Panc1 (cell line): ENCODE results near the gene RNF213. TPM values are rescaled to one million over a fixed set of nuclear protein-coding genes. Genes with fewer than 3 reads are reported as not detected.

Experiments used
- ATAC-seq: fragments of 200-7000 bp; cut with Tn5 transposase; 2 replicates; pipeline ENCODE4 v1.9.1; 2020; ENCODE audit warnings: mild to moderate bottlenecking, moderate library complexity
- BruUV-seq: library from RNA; stranded (reverse); fragments of 400-500 nt; replicated peaks from 2 replicates; lab custom pipeline; 2021; lab: Mats Ljungman, UMichigan
- CTCF ChIA-PET: fragments of 300-600 bp; sonication (Branson Sonifier 250); formaldehyde crosslinking; loops from one replicate; lab custom pipeline; 2022; ENCODE audit warnings: antibody characterized with exemption; lab: Charles Lee
- POLR2A ChIA-PET: fragments of 300-600 bp; sonication (Branson Sonifier 250); formaldehyde crosslinking; loops from one replicate; lab custom pipeline; 2022; ENCODE audit warnings: antibody characterized with exemption; lab: Charles Lee
- DNase-seq: peaks from one replicate; pipeline ENCODE4 v3.0.0-alpha.2; 2010; ENCODE audit warnings: low read depth, low spot score
- H3K27ac ChIP-seq: 2 replicates; pipeline ENCODE4 v1.5.1; 2011; ENCODE audit warnings: mild to moderate bottlenecking, low read length, inconsistent platforms
- H3K27me3 ChIP-seq: fragments of 200-500 bp; sonication (Bioruptor generic); 2 replicates; pipeline ENCODE4 v1.6.0; 2014; ENCODE audit warnings: low read length, inconsistent platforms; ENCODE audit not compliant: control insufficient read depth, insufficient read depth
- H3K36me3 ChIP-seq: fragments of 200-500 bp; sonication (Bioruptor generic); 2 replicates; pipeline ENCODE4 v1.5.1; 2014; ENCODE audit warnings: inconsistent platforms, mild to moderate bottlenecking, low read length, moderate library complexity; ENCODE audit not compliant: control insufficient read depth, insufficient read depth
- H3K4me1 ChIP-seq: 2 replicates; pipeline ENCODE4 v1.5.1; 2011; ENCODE audit warnings: inconsistent platforms, mild to moderate bottlenecking, low read length, moderate library complexity; ENCODE audit not compliant: control insufficient read depth, insufficient read depth
- H3K4me3 ChIP-seq, 2 experiments: 2 replicates each; pipeline ENCODE4 v1.5.1; 2011 to 2012; ENCODE audit warnings: low read depth in 2 of 2, low read length in 2 of 2, mild to moderate bottlenecking in 2 of 2, inconsistent platforms in 1 of 2, moderate library complexity in 1 of 2
- H3K9me3 ChIP-seq: fragments of 200-500 bp; sonication (Bioruptor generic); 2 replicates; pipeline ENCODE4 v1.5.1; 2014; ENCODE audit warnings: low read depth, mild to moderate bottlenecking, inconsistent platforms, low read length, moderate library complexity; ENCODE audit not compliant: control insufficient read depth, insufficient read depth
- CTCF ChIP-seq: fragments of 450-650 bp; IDR thresholded peaks from 2 replicates; pipeline ENCODE4 v1.5.1; 2017; ENCODE audit warnings: mild to moderate bottlenecking
- POLR2AphosphoS5 ChIP-seq: IDR thresholded peaks from 2 replicates; pipeline ENCODE4 v1.6.1; 2012; ENCODE audit warnings: mild to moderate bottlenecking, low read depth, low read length, moderate library complexity
- REST ChIP-seq, 2 experiments: IDR thresholded peaks; 2 replicates each; pipeline ENCODE4 v1.6.1; 2011 to 2012; ENCODE audit warnings: low read depth in 2 of 2, control low read depth in 1 of 2, low read length in 1 of 2, mild to moderate bottlenecking in 1 of 2, moderate library complexity in 1 of 2; ENCODE audit not compliant: insufficient read depth in 1 of 2
- SIN3A ChIP-seq: IDR thresholded peaks from 2 replicates; pipeline ENCODE4 v1.6.1; 2012; ENCODE audit warnings: low read depth, mild to moderate bottlenecking, low read length, moderate library complexity, borderline replicate concordance; ENCODE audit not compliant: insufficient read depth
- TCF7L2 ChIP-seq: IDR thresholded peaks from 2 replicates; pipeline ENCODE4 v1.6.1; 2011; ENCODE audit warnings: mild to moderate bottlenecking, low read depth, low read length, inconsistent platforms
- in situ Hi-C: cut with HindIII; loops from 2 replicates; pipeline ENCODE4 v1.10.0; 2016; ENCODE audit warnings: low sequenced_read_pairs, low pct_unique_long_range_greater_than_20kb
- intact Hi-C: fragments of 100-400 bp; cut with micrococcal nuclease; formaldehyde crosslinking; loops from one replicate; pipeline ENCODE4 v1.10.0; 2022; ENCODE audit not compliant: unreplicated experiment
- total RNA-seq: library from RNA; stranded (reverse); gene quantifications from one replicate; pipeline ENCODE4 v1.2.1, GENCODE V29; 2021; ENCODE audit not compliant: unreplicated experiment

The RNF213 gene
- total RNA-seq, 1 experiment from 2014 or later = 230 TPM

- no peaks in the 10 kb centered on the region for H3K9me3 ChIP-seq
- in situ Hi-C loops (no loop called here), intact Hi-C loops (no loop called here)
- H3K27me3 ChIP-seq = no peaks in the 10 kb centered on the region
- ChIA-PET CTCF (interaction anchor here (0.6 kb wide), 2 partner anchors 15 to 789 kb away, joined by 4 to 5 read pairs; no protein-coding TSS in a partner anchor), POLR2A (no interaction called here)
- H3K27ac ChIP-seq = no peak overlapping the region
- 0 out of 2 replicates have a peak, but pooled peaks have one; percentile 3 for ATAC-seq
- no peaks in the 10 kb centered on the region for H3K4me1 ChIP-seq
- no TSS peak for BruUV-seq
- no peak; a peak in 1 of 4 replicates for TF ChIP-seq REST (IDR thresholded peaks at IDR 0.05; ENCODE audit: insufficient read depth in 1 of 2, low read depth in 2 of 2, low read length in 1 of 2)
- TF ChIP-seq TCF7L2 = no peak
- TF ChIP-seq POLR2AphosphoS5 = no peak; the same call in none of the 2 replicates
- no peak for TF ChIP-seq SIN3A
- TF ChIP-seq CTCF = no peak
- H3K4me3 ChIP-seq = no peak overlapping the region
- no peaks in the 10 kb centered on the region for H3K36me3 ChIP-seq
- no peak for DNase-seq
These were observed 160.9 kb downstream of the RNF213 start for GRCh38 chr17:80421381-80422090.

GRCh38 chr17:80422276-80422675, 161.6 kb downstream of the RNF213 start:
- POLR2A ChIA-PET = no interaction called here
- H3K27ac ChIP-seq = no peak overlapping the region
- no peaks in the 10 kb centered on the region for H3K9me3 ChIP-seq
- CTCF ChIA-PET = interaction anchor here (0.6 kb wide), 1 partner anchor 788 kb away, joined by 5 read pairs; no protein-coding TSS in a partner anchor
- no peak for TF ChIP-seq REST (IDR thresholded peaks at IDR 0.05; ENCODE audit: insufficient read depth in 1 of 2, low read depth in 2 of 2, low read length in 1 of 2)
- no peak for TF ChIP-seq SIN3A
- TF ChIP-seq POLR2AphosphoS5 = no peak
- H3K36me3 ChIP-seq = no peaks in the 10 kb centered on the region
- no peaks in the 10 kb centered on the region for H3K4me1 ChIP-seq
- ATAC-seq (no peak), DNase-seq (no peak)
- no TSS peak for BruUV-seq
- H3K4me3 ChIP-seq = no peak overlapping the region
- intact Hi-C loops = no loop called here
- H3K27me3 ChIP-seq = no peaks in the 10 kb centered on the region
- in situ Hi-C loops = no loop called here
